ENCODE results near the gene OR52E5.

DNA sequence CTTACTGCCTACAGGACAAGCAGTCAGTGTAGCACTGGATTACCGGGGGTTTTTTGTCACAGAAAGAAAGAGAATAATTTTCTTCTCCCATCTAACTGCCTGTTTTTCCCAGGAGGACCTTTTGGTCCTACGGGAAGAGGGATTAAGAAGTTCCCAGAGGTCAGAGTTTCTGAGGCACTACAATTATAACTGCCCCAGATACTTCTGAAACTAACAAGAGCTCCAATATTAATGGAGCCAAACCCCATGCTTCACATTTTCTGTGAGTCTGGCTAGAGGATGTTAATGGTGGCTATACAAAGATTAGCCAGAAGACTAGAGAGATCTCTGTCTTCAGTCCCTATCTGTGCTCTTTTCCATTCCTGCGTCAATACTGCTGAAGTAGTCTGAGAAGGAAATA is 48.9 kb downstream of the OR52E5 start, which contains the start of gene OR56A3:
- TF ChIP-seq, protein P1, sequence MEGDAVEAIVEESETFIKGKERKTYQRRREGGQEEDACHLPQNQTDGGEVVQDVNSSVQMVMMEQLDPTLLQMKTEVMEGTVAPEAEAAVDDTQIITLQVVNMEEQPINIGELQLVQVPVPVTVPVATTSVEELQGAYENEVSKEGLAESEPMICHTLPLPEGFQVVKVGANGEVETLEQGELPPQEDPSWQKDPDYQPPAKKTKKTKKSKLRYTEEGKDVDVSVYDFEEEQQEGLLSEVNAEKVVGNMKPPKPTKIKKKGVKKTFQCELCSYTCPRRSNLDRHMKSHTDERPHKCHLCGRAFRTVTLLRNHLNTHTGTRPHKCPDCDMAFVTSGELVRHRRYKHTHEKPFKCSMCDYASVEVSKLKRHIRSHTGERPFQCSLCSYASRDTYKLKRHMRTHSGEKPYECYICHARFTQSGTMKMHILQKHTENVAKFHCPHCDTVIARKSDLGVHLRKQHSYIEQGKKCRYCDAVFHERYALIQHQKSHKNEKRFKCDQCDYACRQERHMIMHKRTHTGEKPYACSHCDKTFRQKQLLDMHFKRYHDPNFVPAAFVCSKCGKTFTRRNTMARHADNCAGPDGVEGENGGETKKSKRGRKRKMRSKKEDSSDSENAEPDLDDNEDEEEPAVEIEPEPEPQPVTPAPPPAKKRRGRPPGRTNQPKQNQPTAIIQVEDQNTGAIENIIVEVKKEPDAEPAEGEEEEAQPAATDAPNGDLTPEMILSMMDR (IDR thresholded peaks at IDR 0.05) = no peak
- TF ChIP-seq POLR2A (IDR thresholded peaks at IDR 0.05) = no peak
